Raji (cell line): ENCODE results near the gene AMBN.

Source experiments
- POLR2A ChIP-seq: IDR thresholded peaks from 2 replicates; pipeline ENCODE4 v1.6.1; 2011; ENCODE audit warnings: low read depth, low read length, control low read depth; ENCODE audit not compliant: insufficient read depth

The AMBN gene

DNA sequence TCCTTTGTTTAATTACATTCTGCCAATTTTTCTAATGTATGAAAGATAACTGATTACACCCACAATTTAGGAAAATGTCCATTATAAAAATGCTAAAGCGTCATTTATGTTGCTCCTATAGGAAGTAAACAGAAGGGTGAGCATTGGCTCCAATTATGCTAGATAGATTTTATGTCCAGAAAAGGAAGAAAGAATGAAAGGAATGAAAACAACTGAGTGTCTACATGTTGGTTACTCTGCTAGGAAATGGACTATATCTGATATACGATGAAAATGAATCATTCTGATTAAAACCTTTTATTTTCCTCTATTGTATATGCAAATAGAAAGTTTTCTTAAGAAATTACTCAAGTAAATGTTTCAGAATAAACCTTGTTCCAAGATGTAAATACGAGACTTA is 38.1 kb downstream of the AMBN start:
- TF ChIP-seq POLR2A = no peak

DNA sequence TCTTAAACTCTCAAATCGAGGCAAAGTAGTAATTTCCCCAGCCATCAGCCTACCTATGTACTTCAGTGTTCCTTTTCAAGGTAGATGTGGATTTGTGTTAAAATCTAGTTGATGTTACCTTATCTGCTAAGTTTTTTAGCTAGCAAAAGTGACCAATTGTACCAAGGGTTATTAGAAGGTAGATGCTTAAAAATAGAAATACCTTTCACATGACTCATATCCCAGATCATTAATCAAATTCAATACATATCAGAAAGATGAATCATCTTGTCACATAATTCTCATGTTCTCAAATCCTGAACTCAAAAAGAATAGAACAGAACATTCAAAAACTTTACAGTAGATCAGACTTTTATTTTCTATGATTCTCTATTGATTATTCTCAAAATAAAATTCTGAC is 40.0 kb downstream of the AMBN start:
- no peak for TF ChIP-seq POLR2A

DNA sequence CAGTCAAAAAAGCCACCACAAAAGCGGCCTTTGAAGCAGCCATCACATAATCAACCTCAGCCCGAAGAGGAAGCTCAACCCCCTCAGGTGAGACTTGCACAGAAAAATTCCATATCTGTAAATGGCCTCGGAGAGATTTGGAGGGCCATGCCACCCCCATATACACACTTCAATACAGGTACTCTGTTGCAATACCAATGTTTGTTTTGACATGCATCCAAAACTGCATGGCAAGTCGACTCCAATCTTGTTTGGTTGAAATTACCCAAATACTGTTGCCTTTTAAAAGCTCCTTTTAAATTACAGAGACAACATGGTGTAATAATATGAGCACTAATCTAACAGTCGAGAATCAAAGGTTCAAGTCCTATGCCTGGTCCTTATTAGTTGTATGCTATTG is 42.4 kb downstream of the AMBN start:
- TF ChIP-seq POLR2A = no peak

GRCh38 chr4:70637239-70637913 is 45.3 kb downstream of the AMBN start:
- no peak for TF ChIP-seq POLR2A

DNA sequence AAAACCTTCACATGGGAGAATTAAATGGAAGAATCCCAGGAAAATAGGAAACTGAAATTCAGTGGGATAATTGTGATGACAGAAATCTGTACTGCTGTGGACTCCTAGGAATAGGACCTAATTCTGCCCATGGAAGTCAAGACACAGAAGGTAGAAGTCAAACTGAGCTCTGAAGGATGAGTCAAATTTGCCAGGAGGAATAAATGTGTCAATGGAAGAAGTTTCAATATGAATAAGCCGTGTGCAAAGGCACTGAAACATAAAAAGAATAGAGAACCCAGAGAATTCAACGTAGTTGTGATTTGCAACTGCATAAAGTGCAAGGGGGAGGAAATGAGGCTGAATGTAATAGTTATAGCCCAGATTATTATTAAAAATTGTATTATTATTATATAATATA is 48.1 kb downstream of the AMBN start:
- no peak for TF ChIP-seq POLR2A

GRCh38 chr4:70651864-70652506 is 59.9 kb downstream of the AMBN start:
- no peak for TF ChIP-seq POLR2A

GRCh38 chr4:70654605-70655011 is 62.6 kb downstream of the AMBN start:
- TF ChIP-seq POLR2A = no peak
